GM18519 (cell line): ENCODE results near the gene TRIM17.
"Not testable (repeated sequence)": the region's sequence is repeated elsewhere in the genome, so short reads cannot be mapped to it uniquely, and the experiment has no call there.

ENCODE experiments used
- ATAC-seq: cut with Tn5 transposase; IDR thresholded peaks from one replicate; pipeline ENCODE4 v1.9.1; 2021; ENCODE audit warnings: mild to moderate bottlenecking, moderate library complexity; ENCODE audit not compliant: unreplicated experiment, low FRiP score

Gene TRIM17

DNA sequence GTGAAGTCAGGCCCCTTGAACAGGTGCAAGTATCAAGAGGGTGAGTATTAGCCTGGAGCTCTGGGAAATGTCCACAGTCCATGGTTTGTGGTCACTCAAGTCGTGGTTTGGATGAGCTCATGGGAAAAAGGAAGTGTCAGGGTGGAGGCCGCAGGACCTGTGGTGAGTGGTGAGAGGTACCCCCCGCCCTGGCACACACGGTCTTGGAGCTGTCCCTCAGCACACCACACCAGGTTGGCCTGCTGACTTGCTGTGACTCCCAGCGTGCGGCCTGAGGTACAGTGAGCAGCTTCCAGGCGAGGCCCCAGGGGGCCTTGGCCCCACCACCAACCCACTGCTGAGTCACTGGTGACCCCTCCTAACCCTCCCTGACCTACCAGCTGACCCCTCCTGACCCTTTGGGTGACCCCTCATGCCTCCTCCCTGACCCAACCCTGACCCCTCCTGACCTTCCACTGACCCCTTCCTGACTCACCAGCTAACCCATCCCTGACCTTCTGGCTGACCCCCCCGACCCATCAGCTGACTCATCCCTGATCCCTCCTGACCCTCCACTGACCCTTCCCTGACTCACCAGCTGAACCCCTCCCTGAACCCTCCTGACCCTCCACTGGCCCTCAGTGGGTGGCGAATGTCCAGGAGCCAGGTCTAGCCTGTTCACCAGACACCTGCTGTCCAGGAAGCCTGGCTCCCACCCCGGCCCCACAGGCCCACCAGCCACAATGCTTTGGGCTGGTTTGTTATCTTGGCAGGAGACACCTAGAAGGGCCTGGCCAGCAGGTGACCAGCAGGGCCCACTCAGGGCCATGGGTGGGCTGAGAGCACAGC, 35.7 kb upstream of the TRIM17 start:
- no peak for ATAC-seq

DNA sequence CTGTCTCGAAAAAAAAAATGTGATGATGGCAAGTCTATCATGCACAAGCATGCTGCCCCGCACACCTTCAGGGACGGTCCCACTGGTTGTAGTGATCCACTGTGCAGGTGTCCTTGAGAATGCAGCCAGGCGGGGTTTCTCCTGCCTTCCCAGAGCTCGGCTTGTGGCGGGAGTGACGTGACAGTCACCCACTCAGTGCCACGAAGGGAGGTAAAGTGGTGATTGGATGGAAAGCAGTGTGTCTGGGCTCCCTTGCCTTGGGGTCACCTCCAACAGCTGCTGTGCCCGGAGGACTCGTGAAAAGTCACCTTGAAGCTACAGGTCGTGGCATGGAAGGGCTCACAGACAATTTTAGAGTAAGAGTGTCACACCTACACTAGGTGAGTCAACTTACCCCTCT, 33.5 kb upstream of the TRIM17 start:
- no peak for ATAC-seq

DNA sequence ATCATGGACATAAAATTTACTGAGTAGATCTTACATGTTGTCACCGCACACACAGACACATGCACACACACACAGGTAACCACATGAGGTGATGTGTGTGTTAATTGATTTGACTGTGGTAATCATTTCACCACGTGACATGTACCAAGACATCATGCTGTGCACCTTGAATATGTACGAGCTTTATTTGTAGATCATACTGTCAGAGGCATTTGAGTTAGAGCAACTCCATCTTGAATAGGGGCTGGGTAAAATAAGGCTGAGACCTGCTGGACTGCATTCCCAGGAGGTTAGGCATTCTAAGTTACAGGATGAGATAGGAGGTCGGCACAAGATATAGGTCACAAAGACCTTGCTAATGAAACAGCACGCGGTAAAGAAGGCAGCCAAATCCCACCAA, 31.7 kb upstream of the TRIM17 start:
- no peak for ATAC-seq

DNA sequence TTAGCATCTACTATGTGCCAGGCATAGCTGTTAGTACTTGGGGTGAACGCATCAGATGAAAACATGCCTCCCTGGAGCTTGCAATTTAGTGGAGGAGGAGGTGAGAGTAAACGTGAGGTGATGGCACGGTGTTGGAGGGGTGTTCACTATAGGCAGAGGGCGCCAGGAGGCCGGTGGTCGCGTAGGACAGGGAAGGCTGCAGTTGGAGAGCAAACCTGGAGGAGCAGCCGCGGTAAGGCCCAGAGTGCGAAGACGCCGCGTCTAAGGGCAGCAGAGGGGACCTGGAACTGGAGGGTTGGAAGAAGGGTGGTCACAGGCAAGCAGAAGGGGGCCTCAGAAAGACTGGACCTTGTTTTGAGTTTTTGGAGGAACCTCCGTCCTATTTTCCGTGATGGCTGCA, 30.2 kb upstream of the TRIM17 start:
- ATAC-seq = no peak

DNA sequence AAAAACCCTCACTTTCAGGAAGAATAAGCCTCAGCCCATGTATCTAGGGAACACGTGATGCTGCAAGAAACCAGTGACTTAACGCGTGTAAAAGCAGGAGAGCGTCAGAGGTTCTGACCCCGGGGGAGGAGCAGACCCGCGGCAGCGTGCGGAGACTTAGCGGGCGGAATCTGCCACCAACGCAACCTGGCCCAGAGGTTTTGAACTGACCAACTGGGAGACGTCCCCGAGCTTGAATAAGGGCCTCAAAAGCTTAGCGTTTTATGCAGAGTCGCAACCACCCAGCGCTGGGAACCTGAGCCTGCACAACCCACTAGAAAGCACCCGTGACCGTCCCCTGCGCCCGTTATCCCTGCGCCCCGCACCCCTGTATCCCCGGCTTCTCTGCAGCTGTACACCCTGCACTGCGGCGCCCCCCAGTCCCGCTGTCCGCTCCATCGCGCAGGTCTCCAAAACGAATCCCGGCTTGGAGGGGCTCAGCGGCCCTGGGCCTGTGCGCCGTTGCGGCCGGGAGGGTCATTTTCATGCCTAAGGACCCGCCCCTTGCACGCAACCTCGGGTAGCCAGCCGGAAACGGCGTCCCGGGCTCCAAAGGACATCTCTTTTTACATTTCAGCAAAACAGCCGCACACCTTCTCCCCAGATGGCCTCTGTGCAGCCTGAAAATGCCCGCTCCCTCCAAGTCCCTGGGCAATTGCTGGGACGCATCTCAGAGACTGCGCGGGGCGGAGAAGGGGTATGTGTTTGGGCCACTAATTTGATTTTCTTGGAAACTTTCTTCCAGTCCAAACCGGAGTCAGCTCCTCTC, 29.4 kb upstream of the TRIM17 start:
- ATAC-seq = peak; percentile 65

DNA sequence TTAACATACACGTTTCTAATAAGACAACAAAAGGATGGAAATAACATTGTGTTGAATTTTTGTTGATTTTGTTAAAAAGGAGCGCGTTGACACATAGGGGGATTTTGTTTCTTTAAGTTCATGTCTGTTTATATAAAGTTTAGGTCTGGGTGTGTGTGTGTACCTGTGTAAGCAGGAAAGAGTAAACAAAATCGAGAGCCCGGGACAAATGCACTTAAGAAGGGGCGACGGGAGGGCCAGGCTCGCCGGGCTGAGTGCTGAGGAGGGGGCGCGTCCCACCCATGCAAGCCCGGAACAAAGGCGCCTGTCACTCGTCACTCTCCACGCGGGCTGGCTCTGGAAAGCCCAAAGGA, 28.8 kb upstream of the TRIM17 start:
- no peak for ATAC-seq

DNA sequence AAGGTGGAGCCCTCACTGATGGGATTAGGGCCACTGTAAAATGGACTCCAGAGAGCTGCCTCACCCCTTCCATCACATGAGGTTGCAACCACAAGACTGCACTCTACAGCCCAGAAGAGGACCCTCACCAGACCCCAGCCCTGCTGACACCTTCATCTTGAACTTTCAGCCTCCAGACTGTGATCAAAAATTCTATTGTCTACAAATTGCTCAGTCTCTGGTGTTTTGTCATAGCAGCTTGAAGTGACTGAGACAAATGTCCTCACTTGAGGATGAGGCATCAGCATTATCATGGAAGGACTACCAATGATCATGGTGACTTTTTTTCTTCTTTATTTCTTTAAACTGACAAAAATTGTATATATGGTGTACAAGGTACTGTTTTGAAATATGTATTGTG, 26.7 kb upstream of the TRIM17 start:
- no peak for ATAC-seq

DNA sequence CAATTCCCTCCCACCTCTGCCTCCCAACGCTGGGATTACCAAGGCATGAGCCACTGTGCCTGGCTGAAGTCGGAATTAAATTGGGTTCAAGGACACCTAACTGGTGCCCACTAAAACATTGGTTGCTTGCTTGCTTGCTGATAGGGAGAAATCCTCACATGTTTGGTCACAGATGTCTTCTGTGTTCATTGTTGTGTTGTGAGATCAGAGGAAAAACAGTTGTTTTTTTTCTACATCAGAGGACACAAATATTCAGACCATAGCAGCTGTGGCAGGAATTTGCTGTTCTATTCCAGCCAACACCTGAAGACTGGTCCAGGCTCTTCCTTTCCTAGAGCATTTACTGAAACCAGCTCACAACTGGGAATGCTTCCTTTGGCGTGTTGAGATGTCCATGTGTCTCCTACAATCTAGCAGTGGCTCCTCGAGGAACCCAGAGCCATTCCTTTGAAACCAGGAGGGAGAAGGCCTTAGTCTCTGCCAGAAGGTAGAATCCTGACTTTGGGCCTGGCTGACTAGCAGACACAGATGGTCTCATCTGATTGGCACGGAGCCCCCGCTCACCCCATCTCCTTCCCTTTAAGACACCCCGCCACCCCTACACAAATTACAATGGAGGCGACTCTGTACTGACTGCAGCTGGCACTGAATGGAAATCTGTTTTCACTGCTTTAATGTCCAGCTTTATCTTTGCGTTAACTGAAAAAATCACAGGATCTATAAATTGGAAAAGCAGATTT, 24.3 kb upstream of the TRIM17 start:
- no peak for ATAC-seq

DNA sequence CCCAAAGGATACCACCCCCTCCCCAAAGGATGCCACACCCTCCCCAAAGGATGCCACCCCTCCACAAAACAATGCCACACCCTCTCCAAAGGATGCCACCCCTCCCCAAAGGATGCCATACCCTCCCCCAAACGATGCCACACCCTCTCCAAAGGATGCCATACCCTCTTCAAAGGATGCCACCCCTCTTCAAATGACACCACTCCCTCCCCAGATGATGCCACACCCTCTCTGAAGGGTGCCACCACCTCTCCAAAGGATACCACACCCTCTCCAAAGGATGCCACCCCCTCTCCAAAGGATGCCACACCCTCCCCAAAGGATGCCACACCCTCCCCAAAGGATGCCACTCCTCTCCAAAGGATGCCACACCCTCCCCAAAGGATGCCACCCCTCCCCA, 21.6 kb upstream of the TRIM17 start:
- no peak for ATAC-seq

DNA sequence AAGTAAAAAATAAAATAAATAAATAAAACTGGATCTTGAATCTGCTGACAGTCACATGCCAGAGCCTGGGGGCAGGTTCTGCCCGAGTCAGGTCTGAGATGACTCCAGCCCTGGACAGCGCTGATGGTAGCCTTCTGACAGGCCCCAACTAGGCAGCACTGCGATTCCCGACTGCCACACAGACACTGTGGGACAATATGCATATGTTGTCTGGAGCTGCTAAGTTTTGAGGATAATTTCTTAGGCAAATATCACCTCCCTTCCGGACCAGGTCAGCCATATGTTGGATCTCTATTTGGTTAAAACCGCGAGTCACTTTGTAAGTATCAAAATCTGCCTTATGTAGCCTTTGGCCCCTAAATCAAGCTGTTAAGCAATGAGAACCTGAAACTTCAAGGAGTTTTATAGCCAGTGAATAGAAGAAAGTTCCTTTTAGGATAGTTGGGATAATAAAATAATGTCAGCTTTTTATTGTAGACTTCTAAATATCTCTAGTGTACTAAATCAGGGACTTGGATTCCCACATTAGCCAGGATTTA, 20.8 kb upstream of the TRIM17 start:
- no peak for ATAC-seq

DNA sequence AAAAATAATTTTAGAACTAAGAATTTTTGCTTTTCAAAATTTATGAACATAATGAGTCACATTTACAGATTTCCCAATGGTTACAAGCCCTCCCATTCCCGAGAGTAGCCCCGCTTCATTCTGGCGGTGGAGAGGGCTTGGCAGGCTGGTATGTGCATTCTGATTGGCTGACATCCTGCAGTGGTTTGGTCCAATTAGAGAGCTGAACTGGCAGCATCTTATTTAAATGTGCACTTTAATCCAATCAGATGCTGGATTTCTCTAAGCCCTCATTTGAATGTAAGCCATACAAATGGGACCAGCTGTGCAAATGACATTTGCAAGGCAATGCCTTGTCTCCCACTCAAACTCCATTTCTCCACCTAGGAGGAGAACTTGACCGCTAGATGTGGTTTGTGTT, 18.0 kb upstream of the TRIM17 start:
- ATAC-seq = no peak

DNA sequence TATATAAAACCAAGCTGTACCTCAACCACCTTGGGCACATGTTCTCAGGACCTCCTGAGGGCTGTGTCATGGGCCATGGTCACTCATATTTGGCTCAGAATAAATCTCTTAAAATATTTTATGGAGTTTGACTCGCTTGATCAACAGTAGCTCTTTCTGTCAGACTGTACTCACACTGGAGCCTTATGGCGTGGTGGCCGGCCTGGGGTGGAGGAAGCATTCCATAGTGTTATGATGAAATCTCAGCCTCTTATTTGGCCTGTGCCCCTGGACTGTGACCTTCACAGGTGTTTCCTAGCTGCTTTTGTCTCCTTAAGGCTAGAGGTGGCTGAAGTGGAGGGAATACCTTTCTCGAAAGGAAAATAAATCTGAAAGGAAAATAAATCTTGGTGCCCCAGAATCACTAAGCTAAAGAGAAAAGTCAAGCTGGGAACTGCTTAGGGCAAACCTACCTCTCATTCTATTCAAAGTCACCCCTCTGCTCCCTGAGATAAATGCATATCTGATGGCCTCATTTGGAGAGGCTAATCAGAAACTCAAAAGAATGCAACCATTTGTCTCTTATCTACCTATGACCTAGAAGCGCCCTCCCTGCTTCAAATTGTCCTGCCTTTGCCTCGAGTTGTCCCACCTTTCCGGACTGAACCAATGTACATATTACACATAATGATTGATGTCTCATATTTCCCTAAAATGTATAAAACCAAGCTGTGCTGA, 16.8 kb upstream of the TRIM17 start:
- ATAC-seq = not testable (repeated sequence)

DNA sequence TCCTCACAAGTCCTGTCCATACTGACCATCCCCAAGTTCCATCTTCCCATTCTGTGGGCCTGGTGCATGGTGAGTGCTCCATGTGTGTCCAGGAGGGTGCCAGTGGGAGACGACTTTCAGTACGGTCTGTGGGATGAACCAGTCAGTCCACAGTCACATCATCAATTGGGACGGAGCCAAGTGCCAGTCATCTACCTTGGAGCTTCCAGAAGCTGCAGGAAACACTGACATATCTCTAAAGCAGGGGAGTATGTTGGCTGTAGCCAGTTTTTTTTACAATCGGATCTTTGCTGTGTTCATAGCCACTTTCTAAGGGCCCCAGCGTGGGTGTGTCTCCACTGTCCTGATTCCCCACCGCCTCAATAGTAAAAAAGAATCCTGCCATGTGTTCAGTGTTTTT, 13.6 kb upstream of the TRIM17 start:
- ATAC-seq = no peak

DNA sequence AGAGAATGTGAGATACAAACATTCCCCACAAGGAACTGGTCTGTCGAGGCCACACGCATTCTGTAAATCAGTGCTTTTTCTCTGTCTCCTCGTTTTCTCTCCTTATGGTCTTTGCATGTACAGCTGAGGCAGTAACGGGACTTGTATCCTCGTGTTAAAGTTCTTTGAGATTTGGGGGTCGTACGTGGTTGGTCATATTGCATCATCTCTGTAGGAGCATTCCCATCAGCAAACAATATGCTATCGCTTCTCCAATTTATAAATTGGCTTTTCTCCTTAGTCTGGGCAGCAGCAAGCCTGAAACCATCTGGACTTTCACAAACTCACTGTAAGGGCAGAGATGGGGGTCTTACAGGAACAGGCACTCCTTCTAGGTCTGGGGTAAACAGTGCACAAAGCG, 13.0 kb upstream of the TRIM17 start:
- ATAC-seq = no peak

DNA sequence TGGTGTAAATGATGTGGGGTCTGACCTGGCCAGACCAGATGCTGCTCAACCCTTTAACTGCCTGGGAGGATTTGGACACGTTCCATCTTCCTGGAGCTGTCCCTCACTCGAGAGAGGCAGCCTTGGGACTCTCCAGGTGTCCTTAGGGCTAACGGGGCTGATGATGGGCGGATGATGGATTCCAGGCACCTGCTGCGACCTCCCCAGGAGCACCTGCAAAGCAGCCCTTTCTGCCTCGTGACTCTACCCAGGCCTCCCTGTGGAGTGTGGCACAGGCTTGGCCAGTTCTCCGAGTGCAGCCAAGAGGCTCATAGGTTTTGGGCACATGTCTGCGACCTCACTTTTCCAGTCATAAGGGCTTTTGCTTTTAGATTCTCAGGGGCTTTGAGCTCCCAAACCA, 12.3 kb upstream of the TRIM17 start:
- ATAC-seq = no peak

DNA sequence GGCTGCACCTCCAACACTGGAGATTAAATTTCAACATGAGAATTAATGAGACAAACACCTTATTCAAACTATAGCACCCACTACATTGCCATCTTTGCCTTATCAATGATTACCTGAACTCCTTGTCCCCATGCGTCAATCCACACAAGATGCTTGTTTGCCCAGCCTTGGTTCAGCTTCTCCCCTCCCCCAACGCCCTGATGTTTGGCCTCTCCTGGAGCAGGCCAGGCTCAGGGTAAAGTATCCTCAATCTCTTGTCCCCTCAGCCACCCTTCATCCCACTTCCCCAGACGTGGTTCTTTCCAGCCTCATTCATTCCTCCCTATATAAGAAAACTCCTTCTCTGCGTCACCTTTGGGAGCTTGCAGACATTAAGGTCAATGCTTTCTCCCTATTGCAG, 11.8 kb upstream of the TRIM17 start:
- no peak for ATAC-seq

DNA sequence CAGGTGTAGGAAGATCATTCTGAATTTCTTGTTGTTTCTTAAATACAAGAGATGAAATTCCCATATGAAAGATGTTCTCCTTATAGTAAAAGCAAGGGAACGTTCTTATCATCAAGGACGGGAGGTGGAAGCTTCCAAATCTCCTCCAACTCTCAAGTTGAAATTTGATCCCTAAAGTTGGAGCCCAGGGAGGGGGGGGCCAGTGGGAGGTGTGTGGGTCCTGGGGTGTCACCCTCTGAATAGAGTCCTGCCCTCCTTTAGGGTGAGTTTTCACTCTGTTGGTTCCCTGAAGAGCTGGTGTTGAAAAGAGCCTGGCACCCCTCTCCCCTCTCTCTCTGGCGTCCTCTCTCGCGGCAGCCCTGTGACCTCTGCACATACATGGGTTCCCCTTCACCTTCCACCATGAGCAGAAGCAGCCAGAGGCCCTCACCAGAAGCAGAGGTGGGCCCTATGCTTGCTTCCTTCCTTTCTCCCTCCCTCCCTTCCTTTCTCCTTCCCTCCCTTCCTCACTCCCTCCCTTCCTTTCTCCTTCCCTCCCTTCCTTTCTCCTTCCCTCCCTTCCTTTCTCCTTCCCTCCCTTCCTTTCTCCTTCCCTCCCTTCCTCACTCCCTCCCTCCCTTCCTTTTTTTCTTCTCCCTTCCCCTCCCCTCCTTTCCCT, 10.0 kb upstream of the TRIM17 start:
- no peak for ATAC-seq

DNA sequence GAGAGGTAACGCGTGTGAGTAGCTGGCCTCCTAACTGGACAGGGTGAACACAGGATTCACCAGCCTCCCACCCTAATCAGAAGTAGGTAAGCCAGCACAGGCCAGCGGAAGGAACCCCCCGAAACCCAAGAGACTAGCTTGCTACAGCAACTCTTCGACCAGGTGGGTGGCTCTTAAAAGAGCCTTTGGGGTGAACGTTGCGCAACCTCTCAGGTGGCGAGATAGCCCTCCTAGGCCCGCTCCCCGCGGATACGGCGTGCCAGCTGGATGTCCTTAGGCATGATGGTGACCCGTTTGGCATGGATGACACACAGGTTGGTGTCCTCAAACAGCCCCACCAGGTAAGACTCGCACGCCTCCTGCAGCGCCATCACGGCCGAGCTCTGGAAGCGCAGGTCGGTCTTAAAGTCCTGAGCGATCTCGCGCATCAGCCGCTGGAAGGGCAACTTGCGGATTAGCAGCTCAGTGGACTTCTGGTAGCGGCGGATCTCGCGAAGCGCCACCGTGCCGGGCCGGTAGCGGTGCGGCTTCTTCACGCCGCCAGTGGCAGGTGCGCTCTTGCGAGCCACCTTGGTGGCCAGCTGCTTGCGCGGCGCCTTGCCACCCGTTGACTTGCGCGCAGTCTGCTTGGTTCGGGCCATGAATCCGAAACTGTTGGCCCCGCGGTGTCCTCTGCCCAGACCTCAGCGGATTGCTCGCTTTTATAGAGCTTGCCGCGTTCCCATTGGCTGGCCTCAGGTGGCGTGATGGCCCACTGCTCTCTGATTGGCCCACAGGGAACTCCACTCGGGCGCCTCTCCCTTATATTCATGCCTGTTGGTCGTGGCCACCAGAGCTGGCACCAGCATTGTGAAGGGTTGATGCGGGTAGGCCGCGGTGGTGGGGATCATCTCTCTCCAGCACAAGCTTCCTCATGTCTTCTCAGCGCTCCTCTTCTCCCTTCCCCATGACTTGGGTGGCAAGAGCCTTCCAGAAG, 8.3 kb upstream of the TRIM17 start:
- no peak for ATAC-seq
